Kidney epithelial cell (primary cell): ENCODE results near the gene PTCD1. TPM values are rescaled to one million over a fixed set of nuclear protein-coding genes. Genes with fewer than 3 reads are reported as not detected.

Experiments used
- DNase-seq: peaks from one replicate; pipeline ENCODE4 v3.0.0-alpha.2; 2010; ENCODE audit warnings: low read depth
- H3K27me3 ChIP-seq: 2 replicates; pipeline ENCODE4 v1.6.0; 2011; ENCODE audit warnings: low read length; ENCODE audit not compliant: control insufficient read depth, insufficient read depth
- H3K36me3 ChIP-seq: 2 replicates; pipeline ENCODE4 v1.5.1; 2011; ENCODE audit warnings: low read length; ENCODE audit not compliant: control insufficient read depth, insufficient read depth
- H3K4me3 ChIP-seq: 2 replicates; pipeline ENCODE4 v1.5.1; 2011; ENCODE audit warnings: low read depth, mild to moderate bottlenecking, control low read depth, low read length
- total RNA-seq: library from RNA; depleted of rRNA; stranded (reverse); fragments of >200 nt; gene quantifications from 2 replicates; pipeline ENCODE4 v1.2.3, GENCODE V29; 2015
- TF ChIP-seq, protein P1 (sequence below): IDR thresholded peaks from 2 replicates; pipeline ENCODE4 v1.5.1; 2011; ENCODE audit warnings: mild to moderate bottlenecking, moderate library complexity, low read length, control low read depth, inconsistent platforms; ENCODE audit not compliant: insufficient read depth, poor library complexity, severe bottlenecking

Gene PTCD1
- total RNA-seq, 1 donor from 2014 or later, result 5.6 TPM

DNA sequence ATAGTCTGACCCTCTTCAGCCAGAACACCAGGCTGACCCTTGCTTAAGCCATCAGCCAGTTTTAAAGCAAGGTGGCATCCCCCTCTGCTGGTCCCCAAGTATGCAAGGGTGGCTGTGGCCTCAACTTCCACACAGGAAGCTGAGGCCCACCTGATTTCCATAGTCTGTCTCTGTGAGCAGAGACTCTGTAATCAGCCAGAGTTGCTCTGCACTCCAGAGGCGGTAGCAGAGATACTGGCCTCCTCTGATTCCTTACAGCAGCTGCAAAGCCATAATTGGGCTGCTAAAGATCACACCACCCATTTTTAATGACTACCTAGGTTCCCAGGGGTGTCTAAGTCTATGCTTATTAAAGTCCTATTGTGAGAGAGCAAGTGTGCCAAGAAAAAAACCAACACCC is 32.0 kb downstream of the PTCD1 start:
- DNase-seq, result no peak
- TF ChIP-seq, protein P1, sequence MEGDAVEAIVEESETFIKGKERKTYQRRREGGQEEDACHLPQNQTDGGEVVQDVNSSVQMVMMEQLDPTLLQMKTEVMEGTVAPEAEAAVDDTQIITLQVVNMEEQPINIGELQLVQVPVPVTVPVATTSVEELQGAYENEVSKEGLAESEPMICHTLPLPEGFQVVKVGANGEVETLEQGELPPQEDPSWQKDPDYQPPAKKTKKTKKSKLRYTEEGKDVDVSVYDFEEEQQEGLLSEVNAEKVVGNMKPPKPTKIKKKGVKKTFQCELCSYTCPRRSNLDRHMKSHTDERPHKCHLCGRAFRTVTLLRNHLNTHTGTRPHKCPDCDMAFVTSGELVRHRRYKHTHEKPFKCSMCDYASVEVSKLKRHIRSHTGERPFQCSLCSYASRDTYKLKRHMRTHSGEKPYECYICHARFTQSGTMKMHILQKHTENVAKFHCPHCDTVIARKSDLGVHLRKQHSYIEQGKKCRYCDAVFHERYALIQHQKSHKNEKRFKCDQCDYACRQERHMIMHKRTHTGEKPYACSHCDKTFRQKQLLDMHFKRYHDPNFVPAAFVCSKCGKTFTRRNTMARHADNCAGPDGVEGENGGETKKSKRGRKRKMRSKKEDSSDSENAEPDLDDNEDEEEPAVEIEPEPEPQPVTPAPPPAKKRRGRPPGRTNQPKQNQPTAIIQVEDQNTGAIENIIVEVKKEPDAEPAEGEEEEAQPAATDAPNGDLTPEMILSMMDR, result no peak
- peaks cover 3% of the 10 kb centered on the region for H3K36me3 ChIP-seq
- no peaks in the 10 kb centered on the region for H3K27me3 ChIP-seq
- H3K4me3 ChIP-seq, result no peak overlapping the region

DNA sequence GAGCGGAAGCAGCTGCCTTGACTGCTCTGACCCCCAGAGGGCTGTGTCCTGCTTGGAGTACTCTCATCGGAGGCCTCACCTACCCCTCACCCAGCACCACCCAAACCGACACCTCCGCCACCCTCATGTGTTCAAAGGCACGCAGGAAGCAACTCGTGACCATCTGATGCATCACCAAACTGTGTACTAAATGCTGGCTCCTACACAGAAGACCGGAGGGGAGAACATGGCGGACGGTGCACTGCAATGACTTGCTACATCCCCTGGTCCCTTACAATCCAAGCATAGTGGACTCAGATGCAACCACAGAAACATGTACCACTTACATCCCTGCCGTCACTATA is 33.6 kb downstream of the PTCD1 start:
- no peaks in the 10 kb centered on the region for H3K27me3 ChIP-seq
- peaks cover 3% of the 10 kb centered on the region for H3K36me3 ChIP-seq
- H3K4me3 ChIP-seq, result no peak overlapping the region
- TF ChIP-seq, protein P1, result no peak
- no peak for DNase-seq

GRCh38 chr7:99404235-99404976 is 34.2 kb downstream of the PTCD1 start:
- TF ChIP-seq, protein P1, result no peak
- peaks cover 5% of the 10 kb centered on the region for H3K36me3 ChIP-seq
- DNase-seq, result no peak

DNA sequence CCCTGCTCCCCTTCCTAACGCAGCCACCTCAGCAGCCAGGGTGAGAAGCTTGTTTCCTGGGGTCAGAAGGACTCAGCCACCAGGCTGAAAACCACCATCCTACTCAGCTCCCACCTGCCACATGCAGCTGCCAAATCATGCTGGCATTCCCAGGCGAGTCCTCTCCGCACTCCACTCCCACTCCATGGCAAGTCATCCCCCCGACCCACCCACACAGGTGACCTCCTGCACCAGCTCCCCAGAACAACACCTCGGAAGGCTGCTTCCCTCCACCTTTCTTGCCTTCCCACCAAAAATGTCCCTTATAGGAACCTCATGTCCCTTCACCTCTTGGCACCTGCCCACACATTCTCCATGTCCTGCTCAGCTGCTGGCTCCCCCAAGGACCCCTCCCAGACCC is 34.8 kb downstream of the PTCD1 start:
- TF ChIP-seq, protein P1, result no peak
- Histone ChIP-seq H3K36me3 (peaks cover 5% of the 10 kb centered on the region), H3K27me3 (no peaks in the 10 kb centered on the region), H3K4me3 (no peak overlapping the region)
- DNase-seq, result no peak

More at GRCh38 chr7:99404235-99404976, 34.2 kb downstream of the PTCD1 start:
- no peak overlapping the region for H3K4me3 ChIP-seq
- H3K27me3 ChIP-seq, result no peaks in the 10 kb centered on the region

DNA sequence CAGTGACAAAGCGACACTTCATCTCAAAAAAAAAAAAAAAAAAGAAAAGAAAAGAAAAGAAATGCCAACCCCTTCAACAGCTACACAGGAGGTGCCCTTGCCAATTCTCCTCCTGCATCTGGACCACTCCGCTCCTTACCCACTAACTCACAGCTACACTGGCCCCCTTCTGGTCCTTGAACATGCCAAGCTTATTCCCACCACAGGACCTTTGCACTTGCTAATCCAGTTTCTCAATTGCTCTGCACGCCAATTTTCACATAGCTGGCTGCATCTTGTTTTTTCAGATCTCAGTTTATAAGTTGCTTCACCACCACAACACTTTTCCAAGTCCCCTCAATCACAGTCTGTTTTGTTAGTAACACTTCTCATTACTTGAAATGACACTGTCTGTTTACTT is 35.7 kb downstream of the PTCD1 start:
- H3K27me3 ChIP-seq, result no peaks in the 10 kb centered on the region
- TF ChIP-seq, protein P1, result no peak
- no peak for DNase-seq
- H3K36me3 ChIP-seq, result peaks cover 5% of the 10 kb centered on the region
- no peak overlapping the region for H3K4me3 ChIP-seq

- Histone ChIP-seq H3K4me3 (no peak overlapping the region), H3K36me3 (peaks cover 10% of the 10 kb centered on the region), H3K27me3 (no peaks in the 10 kb centered on the region)
- TF ChIP-seq, protein P1, result no peak
- DNase-seq, result no peak
Observed at GRCh38 chr7:99399597-99399996, 39.0 kb downstream of the PTCD1 start.
